Stimulated activated CD8-positive, alpha-beta memory T cell treated with anti-CD3 and anti-CD28 coated beads, Interleukin-12 subunit alpha, Interleukin-12 subunit beta, amount 100 ng/mL, for 24 hours (primary cell): Measurements from ENCODE around the gene UTP15.

Source experiments
- DNase-seq: peaks from one replicate; pipeline ENCODE4 v3.0.0-alpha.2; 2020; ENCODE audit errors: extremely low read depth

The UTP15 gene

DNA sequence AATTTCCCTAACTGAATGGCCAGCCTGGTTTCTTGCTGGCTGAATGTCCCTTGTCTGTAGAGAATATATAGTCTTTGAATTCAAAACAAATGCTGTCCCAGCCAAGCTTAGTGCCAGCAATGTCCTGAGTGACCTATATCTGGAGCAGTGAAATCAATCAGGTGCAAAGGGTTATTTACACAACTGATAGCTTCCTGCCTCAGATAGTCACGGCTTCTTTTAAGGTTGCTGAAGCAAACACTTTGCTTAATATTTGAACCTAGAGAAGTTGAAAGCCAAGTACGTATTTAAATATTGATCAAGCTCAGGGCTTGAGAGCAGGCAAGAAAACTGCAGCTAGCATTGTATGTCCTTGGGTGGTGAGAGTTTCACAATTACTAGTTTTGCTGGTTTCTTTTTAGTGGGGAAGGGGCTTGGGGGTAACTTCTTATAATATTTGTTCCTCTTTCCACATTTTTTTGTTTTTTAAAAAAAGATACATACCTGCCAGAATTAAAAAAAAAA lies 58.4 kb downstream of the UTP15 start:
- no peak for DNase-seq

GRCh38 chr5:73624888-73625287 lies 59.3 kb downstream of the UTP15 start:
- DNase-seq, result no peak

GRCh38 chr5:73625372-73625943 lies 59.9 kb downstream of the UTP15 start:
- no peak for DNase-seq

DNA sequence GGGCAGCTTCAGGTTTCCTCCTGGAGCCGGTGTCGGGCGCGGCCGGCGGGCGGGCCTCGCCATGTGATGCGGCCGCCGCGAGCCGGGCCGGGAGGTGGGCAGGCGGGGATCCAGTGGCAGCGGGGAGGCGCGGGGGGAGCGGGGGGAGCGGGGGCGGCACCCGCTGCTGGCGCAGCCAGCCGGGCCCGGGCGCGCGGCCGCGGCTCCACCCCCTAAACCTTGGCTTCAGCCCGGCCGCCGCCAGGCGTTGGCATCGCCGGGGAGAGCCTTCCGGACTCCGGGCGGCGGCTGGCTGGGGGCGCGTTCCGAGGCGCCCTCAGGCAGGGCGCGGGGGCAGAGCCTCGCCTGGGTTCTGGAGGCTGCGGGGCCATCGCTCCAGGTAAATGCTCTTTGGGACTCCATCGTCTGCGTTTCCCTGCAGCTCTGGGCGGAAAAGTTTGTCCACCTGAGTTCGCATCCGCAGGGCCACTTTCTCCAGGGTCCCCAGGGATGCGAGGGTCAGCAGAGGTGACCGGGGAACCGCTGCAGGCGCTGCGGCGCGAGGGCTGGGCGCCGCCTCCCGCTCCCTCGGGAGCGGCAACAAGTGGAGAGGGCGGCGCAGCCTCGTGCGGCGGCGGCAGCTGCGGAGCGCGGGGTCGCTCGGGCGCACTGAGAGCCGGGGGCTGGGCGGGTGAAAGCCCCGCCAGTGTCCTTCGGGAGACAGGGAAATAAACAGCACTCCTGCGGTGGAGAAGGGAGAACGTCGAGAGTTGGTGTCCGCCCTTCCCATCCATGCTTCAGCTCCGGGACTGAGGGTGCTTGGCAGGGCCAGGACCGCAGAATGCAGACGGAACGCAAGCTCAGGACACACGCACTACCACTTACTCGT lies 60.6 kb downstream of the UTP15 start, which contains the start of gene ARHGEF28:
Gene ARHGEF28 (plus strand): TSS at position 253 of the 868 bp plus-strand sequence. CDS start 58,656 bp downstream, outside the sequence.
- DNase-seq, result no peak

GRCh38 chr5:73626814-73627313 lies 61.3 kb downstream of the UTP15 start:
- DNase-seq, result no peak

GRCh38 chr5:73629456-73629855 lies 63.9 kb downstream of the UTP15 start:
- no peak for DNase-seq

- DNase-seq, result no peak
Observed at GRCh38 chr5:73630765-73631164, 65.2 kb downstream of the UTP15 start.

- no peak for DNase-seq
Observed at GRCh38 chr5:73631500-73631899, 66.0 kb downstream of the UTP15 start.
